ENCODE data around the gene ST3GAL4.

The ST3GAL4 gene

DNA sequence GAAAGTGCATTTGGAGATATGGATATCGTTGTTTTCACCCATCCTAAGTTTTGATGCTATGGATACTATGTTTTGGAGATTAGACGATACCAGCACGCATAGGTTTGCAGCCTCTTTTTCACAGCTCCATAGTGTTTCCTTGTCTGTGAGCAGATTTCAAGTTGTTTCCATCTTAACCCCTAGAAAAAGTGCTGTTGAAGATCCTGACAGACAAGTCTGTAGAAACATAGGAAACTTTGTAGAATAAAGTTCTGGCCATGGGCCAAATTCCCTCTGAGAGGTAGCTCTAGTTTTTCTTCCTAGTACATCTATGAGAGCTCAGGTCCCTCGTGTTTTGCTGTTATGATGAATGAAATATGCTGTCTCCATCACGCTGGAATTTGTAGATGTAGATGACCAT, 32.4 kb downstream of the ST3GAL4 start:
- H3F3A ChIP-seq (ENCODE audit: low read depth) = peaks cover 13% of the 10 kb centered on the region
- H2AFZ ChIP-seq (ENCODE audit: low read length) = no peak overlapping the region
- TF ChIP-seq, protein P1, sequence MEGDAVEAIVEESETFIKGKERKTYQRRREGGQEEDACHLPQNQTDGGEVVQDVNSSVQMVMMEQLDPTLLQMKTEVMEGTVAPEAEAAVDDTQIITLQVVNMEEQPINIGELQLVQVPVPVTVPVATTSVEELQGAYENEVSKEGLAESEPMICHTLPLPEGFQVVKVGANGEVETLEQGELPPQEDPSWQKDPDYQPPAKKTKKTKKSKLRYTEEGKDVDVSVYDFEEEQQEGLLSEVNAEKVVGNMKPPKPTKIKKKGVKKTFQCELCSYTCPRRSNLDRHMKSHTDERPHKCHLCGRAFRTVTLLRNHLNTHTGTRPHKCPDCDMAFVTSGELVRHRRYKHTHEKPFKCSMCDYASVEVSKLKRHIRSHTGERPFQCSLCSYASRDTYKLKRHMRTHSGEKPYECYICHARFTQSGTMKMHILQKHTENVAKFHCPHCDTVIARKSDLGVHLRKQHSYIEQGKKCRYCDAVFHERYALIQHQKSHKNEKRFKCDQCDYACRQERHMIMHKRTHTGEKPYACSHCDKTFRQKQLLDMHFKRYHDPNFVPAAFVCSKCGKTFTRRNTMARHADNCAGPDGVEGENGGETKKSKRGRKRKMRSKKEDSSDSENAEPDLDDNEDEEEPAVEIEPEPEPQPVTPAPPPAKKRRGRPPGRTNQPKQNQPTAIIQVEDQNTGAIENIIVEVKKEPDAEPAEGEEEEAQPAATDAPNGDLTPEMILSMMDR (conservative IDR thresholded peaks at IDR 0.05; ENCODE audit: low read length) = no peak
- TF ChIP-seq EZH2phosphoT487 (IDR thresholded peaks at IDR 0.05; ENCODE audit: borderline replicate concordance) = no peak
- H3K4me2 ChIP-seq (ENCODE audit: low read depth, low read length, poor library complexity, severe bottlenecking) = no peak overlapping the region
- peaks cover 55% of the 10 kb centered on the region for H3K4me1 ChIP-seq (ENCODE audit: insufficient read depth, low read length, poor library complexity, severe bottlenecking)
- H3K79me2 ChIP-seq (ENCODE audit: insufficient read depth, low read length) = peaks cover 87% of the 10 kb centered on the region
- no peak overlapping the region for H3K4me3 ChIP-seq (ENCODE audit: low read length, poor library complexity, severe bottlenecking)
- no peaks in the 10 kb centered on the region for H3K27me3 ChIP-seq (ENCODE audit: insufficient read depth, low read length, poor library complexity, severe bottlenecking)
- peak overlapping the region; percentile 12 for H3K9ac ChIP-seq (ENCODE audit: low read depth, low read length, poor library complexity, severe bottlenecking)
- no peaks in the 10 kb centered on the region for H4K20me1 ChIP-seq (ENCODE audit: insufficient read depth, low read length, poor library complexity, severe bottlenecking)
- no peaks in the 10 kb centered on the region for H3K9me2 ChIP-seq (replicated peaks; ENCODE audit: low read depth, low read length)
- no peaks in the 10 kb centered on the region for H3K36me3 ChIP-seq (ENCODE audit: insufficient read depth, low read length)
- no peaks in the 10 kb centered on the region for H3K9me3 ChIP-seq (ENCODE audit: insufficient read depth, low read depth, low read length)

DNA sequence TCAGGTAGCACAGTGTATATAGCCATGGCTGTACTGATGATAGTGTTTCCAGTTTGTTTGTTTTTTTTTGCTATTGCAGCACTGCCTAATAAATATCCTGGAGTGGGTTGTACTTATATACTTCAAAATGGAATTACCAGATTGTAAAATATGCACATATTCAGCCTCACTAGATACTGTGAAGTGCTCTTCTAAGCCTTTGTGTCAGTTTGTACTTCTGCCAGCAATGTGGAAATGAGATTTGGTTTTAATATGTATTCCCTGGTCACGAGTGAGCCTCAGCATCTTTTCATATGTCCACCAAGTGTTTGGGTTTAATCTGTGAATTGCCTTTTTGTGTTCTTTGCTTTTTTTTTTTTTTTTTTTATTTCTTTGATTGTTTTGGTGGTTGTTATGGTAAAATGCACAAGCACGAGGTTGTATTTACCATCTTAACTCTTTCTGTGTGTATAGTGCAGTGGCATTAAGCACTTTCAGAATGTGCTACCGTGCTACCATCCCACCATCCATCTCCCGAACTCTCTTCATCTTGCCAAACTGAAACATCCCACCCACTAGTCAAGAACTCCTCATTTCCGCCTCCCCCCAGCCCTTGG, 34.9 kb downstream of the ST3GAL4 start:
- Histone ChIP-seq H3K4me1 (ENCODE audit: insufficient read depth, low read length, poor library complexity, severe bottlenecking) (peaks cover 77% of the 10 kb centered on the region), H3K27me3 (ENCODE audit: insufficient read depth, low read length, poor library complexity, severe bottlenecking) (no peaks in the 10 kb centered on the region), H3K9me2 (replicated peaks; ENCODE audit: low read depth, low read length) (no peaks in the 10 kb centered on the region), H3K9ac (ENCODE audit: low read depth, low read length, poor library complexity, severe bottlenecking) (peak overlapping the region; percentile 77), H3K36me3 (ENCODE audit: insufficient read depth, low read length) (no peaks in the 10 kb centered on the region), H3K4me3 (ENCODE audit: low read length, poor library complexity, severe bottlenecking) (no peak overlapping the region), H3K4me2 (ENCODE audit: low read depth, low read length, poor library complexity, severe bottlenecking) (no peak overlapping the region), H3K79me2 (ENCODE audit: insufficient read depth, low read length) (peaks cover 89% of the 10 kb centered on the region), H3K9me3 (ENCODE audit: insufficient read depth, low read depth, low read length) (no peaks in the 10 kb centered on the region), H4K20me1 (ENCODE audit: insufficient read depth, low read length, poor library complexity, severe bottlenecking) (no peaks in the 10 kb centered on the region), H3F3A (ENCODE audit: low read depth) (peaks cover 17% of the 10 kb centered on the region), H2AFZ (ENCODE audit: low read length) (no peak overlapping the region)
- TF ChIP-seq EZH2phosphoT487 (IDR thresholded peaks at IDR 0.05; ENCODE audit: borderline replicate concordance) = no peak
- TF ChIP-seq, protein P1 (conservative IDR thresholded peaks at IDR 0.05; ENCODE audit: low read length) = no peak

DNA sequence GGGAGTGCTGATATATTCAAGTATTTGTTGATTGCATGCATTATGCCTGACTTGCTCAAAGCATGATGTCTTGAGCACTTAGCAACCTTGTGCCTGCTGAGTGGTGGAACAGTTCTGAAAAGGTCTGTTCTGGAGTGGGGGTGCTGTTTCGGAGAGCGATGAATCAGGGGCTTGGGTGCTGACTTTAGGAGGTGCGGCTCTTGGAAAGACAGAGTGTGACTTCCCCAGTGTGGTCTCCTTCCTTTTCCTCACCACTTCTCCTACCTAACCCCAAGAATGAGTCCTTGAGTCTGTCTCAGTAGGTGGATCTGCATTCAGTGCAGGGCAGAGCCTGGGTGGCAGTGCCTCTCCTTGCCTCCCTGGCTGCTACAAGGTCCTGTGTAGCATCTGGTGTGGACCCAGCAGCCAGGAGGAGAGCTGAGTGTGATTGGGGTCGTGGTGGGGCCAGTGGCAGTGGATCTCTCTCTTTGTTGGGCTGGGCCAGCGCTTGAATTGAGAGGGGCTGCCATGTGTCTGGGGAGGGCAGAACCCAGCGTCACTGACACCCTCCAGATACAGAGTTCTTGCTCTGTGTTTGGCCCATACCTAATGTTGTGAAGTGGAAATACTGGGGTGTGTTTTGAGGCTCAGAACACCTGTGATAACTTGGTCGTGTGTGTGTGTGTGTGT, 35.9 kb downstream of the ST3GAL4 start:
- no peaks in the 10 kb centered on the region for H3K27me3 ChIP-seq (ENCODE audit: insufficient read depth, low read length, poor library complexity, severe bottlenecking)
- peak overlapping the region; percentile 77 for H3K9ac ChIP-seq (ENCODE audit: low read depth, low read length, poor library complexity, severe bottlenecking)
- H3K4me2 ChIP-seq (ENCODE audit: low read depth, low read length, poor library complexity, severe bottlenecking) = peak overlapping the region; percentile 78

More for the DNA sequence above, 35.9 kb downstream of the ST3GAL4 start:
- peaks cover 17% of the 10 kb centered on the region for H3F3A ChIP-seq (ENCODE audit: low read depth)
- H3K9me3 ChIP-seq (ENCODE audit: insufficient read depth, low read depth, low read length) = no peaks in the 10 kb centered on the region
- no peaks in the 10 kb centered on the region for H3K36me3 ChIP-seq (ENCODE audit: insufficient read depth, low read length)
- peaks cover 85% of the 10 kb centered on the region for H3K79me2 ChIP-seq (ENCODE audit: insufficient read depth, low read length)
- no peaks in the 10 kb centered on the region for H3K9me2 ChIP-seq (replicated peaks; ENCODE audit: low read depth, low read length)
- peak overlapping the region; percentile 67 for H3K4me3 ChIP-seq (ENCODE audit: low read length, poor library complexity, severe bottlenecking)
- no peaks in the 10 kb centered on the region for H4K20me1 ChIP-seq (ENCODE audit: insufficient read depth, low read length, poor library complexity, severe bottlenecking)
- TF ChIP-seq, protein P1 (conservative IDR thresholded peaks at IDR 0.05; ENCODE audit: low read length) = no peak
- no peak for TF ChIP-seq EZH2phosphoT487 (IDR thresholded peaks at IDR 0.05; ENCODE audit: borderline replicate concordance)
- no peak overlapping the region for H2AFZ ChIP-seq (ENCODE audit: low read length)
- peaks cover 70% of the 10 kb centered on the region for H3K4me1 ChIP-seq (ENCODE audit: insufficient read depth, low read length, poor library complexity, severe bottlenecking)
